GM23338 (cell line): ENCODE data around the gene GBP2. TPM values are rescaled to one million over a fixed set of nuclear protein-coding genes. Genes with fewer than 3 reads are reported as not detected.

Experiments
- ATAC-seq: fragments of 200-7000 bp; cut with Tn5 transposase; 3 replicates; pipeline ENCODE4 v1.9.1; 2020
- DNase-seq: peaks from one replicate; pipeline ENCODE4 v3.0.0-alpha.2; 2015; ENCODE audit warnings: low spot score
- H2AFZ ChIP-seq: fragments of 200-600 bp; sonication (generic); 2 replicates; pipeline ENCODE4 v1.8.0; 2016; ENCODE audit warnings: antibody characterized with exemption, mild to moderate bottlenecking, moderate library complexity
- H3F3A ChIP-seq: fragments of 200-600 bp; sonication (generic); replicated peaks from 2 replicates; pipeline ENCODE4 v1.8.0; 2017; ENCODE audit warnings: antibody characterized with exemption, mixed run types, low read depth
- H3K27ac ChIP-seq: fragments of 200-600 bp; sonication (generic); 2 replicates; pipeline ENCODE4 v1.6.1; 2016; ENCODE audit warnings: low read depth
- H3K27me3 ChIP-seq: fragments of 200-600 bp; sonication (generic); 2 replicates; pipeline ENCODE4 v1.8.0; 2016; ENCODE audit warnings: mild to moderate bottlenecking, mixed run types, moderate library complexity; ENCODE audit not compliant: insufficient read depth
- H3K36me3 ChIP-seq: fragments of 200-600 bp; sonication (generic); 2 replicates; pipeline ENCODE4 v1.8.0; 2016; ENCODE audit warnings: mild to moderate bottlenecking; ENCODE audit not compliant: insufficient read depth
- H3K4me1 ChIP-seq: fragments of 200-600 bp; sonication (generic); 2 replicates; pipeline ENCODE4 v1.8.0; 2016; ENCODE audit warnings: mild to moderate bottlenecking, moderate library complexity; ENCODE audit not compliant: insufficient read depth
- H3K4me2 ChIP-seq: fragments of 200-600 bp; sonication (generic); 2 replicates; pipeline ENCODE4 v1.7.1; 2017; ENCODE audit warnings: mixed run types
- H3K4me3 ChIP-seq: fragments of 200-600 bp; sonication (generic); 2 replicates; pipeline ENCODE4 v1.6.1; 2016; ENCODE audit warnings: mixed run types
- H3K79me2 ChIP-seq: fragments of 200-600 bp; sonication (generic); replicated peaks from 2 replicates; pipeline ENCODE4 v1.8.0; 2017; ENCODE audit warnings: mild to moderate bottlenecking; ENCODE audit not compliant: insufficient read depth
- H3K9me2 ChIP-seq: fragments of 200-600 bp; sonication (generic); 2 replicates; pipeline ENCODE4 v1.8.0; 2017; ENCODE audit not compliant: insufficient read depth
- H4K20me1 ChIP-seq: fragments of 200-600 bp; sonication (generic); replicated peaks from 2 replicates; pipeline ENCODE4 v1.8.0; 2017; ENCODE audit warnings: mild to moderate bottlenecking; ENCODE audit not compliant: insufficient read depth
- H3K27ac Mint-ChIP-seq: 2 replicates; pipeline ENCODE4 v1.8.0; 2020; ENCODE audit warnings: inconsistent platforms, mild to moderate bottlenecking, moderate library complexity, mixed read lengths
- H3K27me3 Mint-ChIP-seq: 3 replicates; pipeline ENCODE4 v1.8.0; 2022; ENCODE audit warnings: low read depth, mild to moderate bottlenecking, moderate library complexity, mixed read lengths, inconsistent platforms; ENCODE audit not compliant: insufficient read depth, poor library complexity
- H3K36me3 Mint-ChIP-seq: 3 replicates; pipeline ENCODE4 v1.8.0; 2021; ENCODE audit warnings: low read depth, mild to moderate bottlenecking, inconsistent platforms, moderate library complexity, mixed read lengths
- H3K4me1 Mint-ChIP-seq: 3 replicates; pipeline ENCODE4 v1.8.0; 2020; ENCODE audit warnings: mild to moderate bottlenecking, inconsistent platforms, mixed read lengths
- H3K4me3 Mint-ChIP-seq: 3 replicates; pipeline ENCODE4 v1.8.0; 2021; ENCODE audit warnings: moderate library complexity, mild to moderate bottlenecking, inconsistent platforms, mixed read lengths
- H3K9me3 Mint-ChIP-seq: 3 replicates; pipeline ENCODE4 v1.8.0; 2020; ENCODE audit warnings: moderate library complexity, mild to moderate bottlenecking, inconsistent platforms, mixed read lengths
- CREB1 ChIP-seq: fragments of 250-450 bp; sonication (Bioruptor Pico); IDR thresholded peaks from 2 replicates; pipeline ENCODE4 v1.5.0; 2020; ENCODE audit warnings: low read depth, mild to moderate bottlenecking, moderate library complexity
- CTCF ChIP-seq, 2 experiments: fragments of 200-600 bp in 1 of 2; sonication (generic) in 1 of 2; conservative IDR thresholded peaks; 2 replicates each; pipeline versions ENCODE4 v1.5.1 to v1.6.1; 2016 to 2017; ENCODE audit warnings: antibody characterized with exemption in 2 of 2, low read depth in 2 of 2, mild to moderate bottlenecking in 2 of 2, moderate library complexity in 1 of 2
- EZH2 ChIP-seq: fragments of 200-600 bp; sonication (generic); IDR thresholded peaks from one replicate; pipeline ENCODE4 v1.8.0; 2017; ENCODE audit warnings: antibody characterized with exemption, mild to moderate bottlenecking, low read depth; ENCODE audit not compliant: unreplicated experiment
- EZH2phosphoT487 ChIP-seq: fragments of 200-600 bp; sonication (generic); IDR thresholded peaks from one replicate; pipeline ENCODE4 v1.8.1; 2018; ENCODE audit warnings: antibody characterized with exemption; ENCODE audit not compliant: unreplicated experiment
- NANOG ChIP-seq: IDR thresholded peaks from 2 replicates; pipeline ENCODE4 v1.6.1; 2016; ENCODE audit warnings: antibody characterized with exemption, borderline replicate concordance
- POLR2AphosphoS5 ChIP-seq: IDR thresholded peaks from 2 replicates; pipeline ENCODE4 v1.6.1; 2016; ENCODE audit warnings: antibody characterized with exemption, low read depth
- REST ChIP-seq: IDR thresholded peaks from one replicate; pipeline ENCODE4 v1.6.1; 2018; ENCODE audit warnings: antibody characterized with exemption; ENCODE audit not compliant: unreplicated experiment
- STAT1 ChIP-seq: IDR thresholded peaks from one replicate; pipeline ENCODE4 v1.6.1; 2016; ENCODE audit warnings: antibody characterized with exemption; ENCODE audit not compliant: unreplicated experiment
- ZNF114 ChIP-seq: fragments of 250-450 bp; sonication (Bioruptor Pico); IDR thresholded peaks from 2 replicates; pipeline ENCODE4 v1.5.0; 2020; ENCODE audit warnings: mild to moderate bottlenecking, moderate library complexity
- ZNF331 ChIP-seq: fragments of 250-450 bp; sonication (Bioruptor Pico); IDR thresholded peaks from 2 replicates; pipeline ENCODE4 v1.5.0; 2020; ENCODE audit warnings: low read depth, mild to moderate bottlenecking, moderate library complexity
- ZNF462 ChIP-seq: fragments of 250-450 bp; sonication (Bioruptor Pico); IDR thresholded peaks from 2 replicates; pipeline ENCODE4 v1.5.0; 2020; ENCODE audit warnings: mild to moderate bottlenecking, moderate library complexity
- polyA plus RNA-seq: library from polyadenylated mRNA; unstranded; fragments of >200 nt; fragmentation: Nextera tagmentation; extraction: Ambion mirVana; gene quantifications from 2 replicates; pipeline ENCODE4 v1.2.1, GENCODE V29; 2016
- total RNA-seq: library from RNA; depleted of rRNA; stranded (reverse); fragments of >200 nt; shearing (Covaris generic); gene quantifications from 2 replicates; pipeline ENCODE4 v1.2.3, GENCODE V29; 2014

GBP2 gene
- total and polyA plus RNA-seq, 2 experiments from 2014 or later, result not detected

- Histone ChIP-seq H3K4me2 (no peak overlapping the region), H3K9me2 (no peaks in the 10 kb centered on the region), H3K36me3 (no peaks in the 10 kb centered on the region), H3F3A (no peaks in the 10 kb centered on the region), H3K79me2 (no peaks in the 10 kb centered on the region), H3K4me3 (no peak overlapping the region), H3K27ac (no peak overlapping the region), H4K20me1 (no peaks in the 10 kb centered on the region), H2AFZ (no peak overlapping the region), H3K4me1 (no peaks in the 10 kb centered on the region), H3K27me3 (no peaks in the 10 kb centered on the region)
- no peaks in the 10 kb centered on the region for H3K27me3 Mint-ChIP-seq
- H3K27ac Mint-ChIP-seq, result no peak overlapping the region
- DNase-seq (no peak), ATAC-seq (no peak)
- H3K4me1 Mint-ChIP-seq, result no peaks in the 10 kb centered on the region
- no peak overlapping the region for H3K4me3 Mint-ChIP-seq
- H3K9me3 Mint-ChIP-seq, result no peaks in the 10 kb centered on the region
- TF ChIP-seq CTCF (conservative IDR thresholded peaks at IDR 0.05; ENCODE audit: low read depth in 2 of 2) (no peak), POLR2AphosphoS5 (no peak), EZH2phosphoT487 (no peak), ZNF114 (CRISPR knock-in tag) (no peak), ZNF462 (CRISPR knock-in tag) (no peak), EZH2 (no peak), ZNF331 (CRISPR knock-in tag) (no peak), CREB1 (CRISPR knock-in tag) (no peak), NANOG (no peak), REST (no peak), STAT1 (no peak)
- H3K36me3 Mint-ChIP-seq, result no peaks in the 10 kb centered on the region
Observed at GRCh38 chr1:89172468-89173143, 46.7 kb upstream of the GBP2 start.
